IMR-90 (cell line): Measurements from ENCODE around the gene ZNF425. TPM values are rescaled to one million over a fixed set of nuclear protein-coding genes. Genes with fewer than 3 reads are reported as not detected.

Source experiments
- ATAC-seq: fragments of 200-7000 bp; cut with Tn5 transposase; 2 replicates; pipeline ENCODE4 v1.9.1; 2020; ENCODE audit warnings: low read depth, mild to moderate bottlenecking, moderate library complexity
- BruUV-seq: library from RNA; stranded (reverse); fragments of 400-500 nt; replicated peaks from 2 replicates; lab custom pipeline; 2021; lab: Mats Ljungman, UMichigan
- CTCF ChIA-PET: fragments of 300-600 bp; formaldehyde crosslinking; extraction: SDS; loops from one replicate; lab custom pipeline; 2021; ENCODE audit warnings: antibody characterized with exemption; lab: Yijun Ruan, JAX
- POLR2A ChIA-PET: fragments of 300-600 bp; sonication (Branson Sonifier 250); formaldehyde crosslinking; loops from one replicate; lab custom pipeline; 2022; ENCODE audit warnings: antibody characterized with exemption; ENCODE audit not compliant: unreplicated experiment; lab: Charles Lee
- DNase-seq: peaks from one replicate; pipeline ENCODE4 v3.0.0; 2013
- H2AFZ ChIP-seq: replicated peaks from 2 replicates; pipeline ENCODE3; 2013; ENCODE audit warnings: low read length, mild to moderate bottlenecking; ENCODE audit not compliant: poor library complexity
- H2AK5ac ChIP-seq: 2 replicates; pipeline ENCODE4 v1.6.1; 2013; ENCODE audit warnings: low read depth, low read length, inconsistent platforms
- H2AK9ac ChIP-seq: replicated peaks from 2 replicates; pipeline ENCODE3; 2013; ENCODE audit warnings: mild to moderate bottlenecking, low read depth, low read length, moderate library complexity; ENCODE audit not compliant: poor library complexity
- H2BK120ac ChIP-seq: 2 replicates; pipeline ENCODE4 v1.6.1; 2013; ENCODE audit warnings: low read depth, low read length, inconsistent platforms
- H2BK15ac ChIP-seq: 3 replicates; pipeline ENCODE4 v1.6.1; 2013; ENCODE audit warnings: low read depth, low read length, inconsistent platforms
- H2BK20ac ChIP-seq: 2 replicates; pipeline ENCODE4 v1.6.1; 2013; ENCODE audit warnings: low read depth, mild to moderate bottlenecking, inconsistent platforms, low read length, moderate library complexity
- H2BK5ac ChIP-seq: 2 replicates; pipeline ENCODE4 v1.6.1; 2013; ENCODE audit warnings: mild to moderate bottlenecking, low read depth, low read length, inconsistent platforms; ENCODE audit not compliant: poor library complexity, severe bottlenecking
- H3K14ac ChIP-seq: replicated peaks from 2 replicates; pipeline ENCODE4 v1.6.1; 2013; ENCODE audit warnings: low read depth, low read length, inconsistent platforms
- H3K18ac ChIP-seq: 2 replicates; pipeline ENCODE4 v1.6.1; 2013; ENCODE audit warnings: low read depth, low read length, control low read depth
- H3K23ac ChIP-seq: 2 replicates; pipeline ENCODE4 v1.6.1; 2013; ENCODE audit warnings: low read depth, low read length, inconsistent platforms
- H3K27ac ChIP-seq: 2 replicates; pipeline ENCODE4 v1.5.1; 2013; ENCODE audit warnings: mild to moderate bottlenecking, control low read depth, low read length; ENCODE audit not compliant: insufficient read depth
- H3K27me3 ChIP-seq: 2 replicates; pipeline ENCODE4 v1.6.1; 2013; ENCODE audit warnings: low read length; ENCODE audit not compliant: control insufficient read depth, insufficient read depth
- H3K36me3 ChIP-seq: 2 replicates; pipeline ENCODE4 v1.6.1; 2013; ENCODE audit warnings: low read length, mixed read lengths; ENCODE audit not compliant: control insufficient read depth, insufficient read depth
- H3K4ac ChIP-seq: 2 replicates; pipeline ENCODE4 v1.6.1; 2013; ENCODE audit warnings: low read depth, low read length, inconsistent platforms
- H3K4me1 ChIP-seq: 2 replicates; pipeline ENCODE4 v1.6.1; 2013; ENCODE audit warnings: low read length, mixed read lengths; ENCODE audit not compliant: control insufficient read depth, insufficient read depth
- H3K4me2 ChIP-seq: 2 replicates; pipeline ENCODE4 v1.6.1; 2013; ENCODE audit warnings: low read depth, mild to moderate bottlenecking, control low read depth, low read length, moderate library complexity
- H3K4me3 ChIP-seq: 2 replicates; pipeline ENCODE4 v1.5.1; 2013; ENCODE audit warnings: low read depth, mild to moderate bottlenecking, control low read depth, low read length, moderate library complexity; ENCODE audit not compliant: insufficient read depth
- H3K56ac ChIP-seq: 2 replicates; pipeline ENCODE4 v1.6.1; 2013; ENCODE audit warnings: low read length, inconsistent platforms; ENCODE audit not compliant: insufficient read depth; ENCODE audit errors: extremely low read depth
- H3K79me1 ChIP-seq, 2 experiments: 2 replicates each; pipeline ENCODE4 v1.6.1; 2013; ENCODE audit warnings: low read length in 2 of 2, inconsistent platforms in 1 of 2, low read depth in 1 of 2
- H3K9ac ChIP-seq: 2 replicates; pipeline ENCODE4 v1.6.1; 2013; ENCODE audit warnings: low read depth, low read length, control low read depth
- H3K9me1 ChIP-seq: 2 replicates; pipeline ENCODE4 v1.6.1; 2013; ENCODE audit warnings: low read length, inconsistent platforms; ENCODE audit not compliant: insufficient read depth
- H3K9me3 ChIP-seq: 2 replicates; pipeline ENCODE4 v1.6.1; 2013; ENCODE audit warnings: low read length; ENCODE audit not compliant: control insufficient read depth, insufficient read depth
- H4K20me1 ChIP-seq: 2 replicates; pipeline ENCODE4 v1.6.1; 2013; ENCODE audit warnings: low read length, inconsistent platforms; ENCODE audit not compliant: insufficient read depth
- H4K5ac ChIP-seq: 2 replicates; pipeline ENCODE4 v1.6.1; 2013; ENCODE audit warnings: mild to moderate bottlenecking, low read depth, low read length, control low read depth
- H4K8ac ChIP-seq, 2 experiments: 2 replicates each; pipeline ENCODE4 v1.6.1; 2013; ENCODE audit warnings: low read depth in 2 of 2, low read length in 2 of 2, control low read depth in 1 of 2, inconsistent platforms in 1 of 2
- H4K91ac ChIP-seq: 2 replicates; pipeline ENCODE4 v1.6.1; 2013; ENCODE audit warnings: low read depth, low read length, inconsistent platforms; ENCODE audit not compliant: insufficient read depth
- CEBPB ChIP-seq: IDR thresholded peaks from 2 replicates; pipeline ENCODE4 v1.6.1; 2012; ENCODE audit warnings: low read depth, low read length, improper control_type of control experiment
- CHD1 ChIP-seq: IDR thresholded peaks from 2 replicates; pipeline ENCODE4 v1.6.1; 2012; ENCODE audit warnings: low read depth, low read length, improper control_type of control experiment
- MAFK ChIP-seq: IDR thresholded peaks from 2 replicates; pipeline ENCODE4 v1.6.1; 2012; ENCODE audit warnings: low read depth, low read length, improper control_type of control experiment
- MXI1 ChIP-seq: IDR thresholded peaks from 2 replicates; pipeline ENCODE4 v1.6.1; 2012; ENCODE audit warnings: low read depth, mild to moderate bottlenecking, low read length, moderate library complexity, borderline replicate concordance
- NFE2L2 ChIP-seq: fragments of 150-350 bp; IDR thresholded peaks from 2 replicates; pipeline ENCODE4 v1.6.1; 2016; ENCODE audit warnings: low read depth, mild to moderate bottlenecking, low read length
- POLR2A ChIP-seq: IDR thresholded peaks from 2 replicates; pipeline ENCODE4 v1.6.1; 2012; ENCODE audit warnings: mild to moderate bottlenecking, low read depth, low read length
- RAD21 ChIP-seq: IDR thresholded peaks from 2 replicates; pipeline ENCODE4 v1.6.1; 2012; ENCODE audit warnings: low read length, improper control_type of control experiment
- RCOR1 ChIP-seq: IDR thresholded peaks from 2 replicates; pipeline ENCODE4 v1.6.1; 2012; ENCODE audit warnings: mild to moderate bottlenecking, low read length, improper control_type of control experiment; ENCODE audit not compliant: insufficient replicate concordance
- WGBS, 2 experiments: methylation state at CpG; one replicate each; pipeline versions ENCODE4 v1.1.5 to v1.1.7; 2013; ENCODE audit warnings: missing lambda C conversion rate in 2 of 2; ENCODE audit not compliant: insufficient read length in 1 of 2; ENCODE audit errors: extremely low coverage in 2 of 2; 5-methylcytosine and 5-hydroxymethylcytosine counted together
- dilution Hi-C: fragments of 300-500 bp; cut with HindIII; formaldehyde crosslinking; loops from one replicate; pipeline ENCODE4 v1.14.3; 2018; ENCODE audit warnings: low sequenced_read_pairs; ENCODE audit not compliant: unreplicated experiment
- in situ Hi-C: fragments of 300-500 bp; cut with MboI; formaldehyde crosslinking; loops from 3 replicates; pipeline ENCODE4 v1.14.3; 2019; ENCODE audit warnings: low sequenced_read_pairs, inconsistent platforms, mixed read lengths
- intact Hi-C: fragments of 100-400 bp; cut with micrococcal nuclease; formaldehyde crosslinking; loops from 2 replicates; pipeline ENCODE4 v1.10.0; 2022
- polyA plus RNA-seq, 3 experiments: library from polyadenylated mRNA; depleted of rRNA; stranded (reverse); fragments of >200 nt; gene quantifications; 2 replicates each; pipeline ENCODE4 v1.2.3, GENCODE V29; 2012; ENCODE audit warnings: low replicate concordance in 1 of 3
- total RNA-seq: library from RNA; depleted of rRNA; stranded (reverse); fragments of >200 nt; gene quantifications from 2 replicates; pipeline ENCODE4 v1.2.3, GENCODE V29; 2012
- TF ChIP-seq, protein P1 (sequence below): fragments of 150-350 bp; IDR thresholded peaks from 2 replicates; pipeline ENCODE4 v1.6.1; 2016; ENCODE audit warnings: low read depth, mild to moderate bottlenecking, low read length, moderate library complexity, borderline replicate concordance
- TF ChIP-seq, protein P2 (sequence below): conservative IDR thresholded peaks from 2 replicates; pipeline ENCODE4 v1.5.1; 2012; ENCODE audit warnings: mild to moderate bottlenecking, low read depth, low read length, improper control_type of control experiment

The ZNF425 gene
- total and polyA plus RNA-seq, 2 of the 4 experiments (the other 2 are of a cell fraction) = 1.2 to 2.3 TPM

DNA sequence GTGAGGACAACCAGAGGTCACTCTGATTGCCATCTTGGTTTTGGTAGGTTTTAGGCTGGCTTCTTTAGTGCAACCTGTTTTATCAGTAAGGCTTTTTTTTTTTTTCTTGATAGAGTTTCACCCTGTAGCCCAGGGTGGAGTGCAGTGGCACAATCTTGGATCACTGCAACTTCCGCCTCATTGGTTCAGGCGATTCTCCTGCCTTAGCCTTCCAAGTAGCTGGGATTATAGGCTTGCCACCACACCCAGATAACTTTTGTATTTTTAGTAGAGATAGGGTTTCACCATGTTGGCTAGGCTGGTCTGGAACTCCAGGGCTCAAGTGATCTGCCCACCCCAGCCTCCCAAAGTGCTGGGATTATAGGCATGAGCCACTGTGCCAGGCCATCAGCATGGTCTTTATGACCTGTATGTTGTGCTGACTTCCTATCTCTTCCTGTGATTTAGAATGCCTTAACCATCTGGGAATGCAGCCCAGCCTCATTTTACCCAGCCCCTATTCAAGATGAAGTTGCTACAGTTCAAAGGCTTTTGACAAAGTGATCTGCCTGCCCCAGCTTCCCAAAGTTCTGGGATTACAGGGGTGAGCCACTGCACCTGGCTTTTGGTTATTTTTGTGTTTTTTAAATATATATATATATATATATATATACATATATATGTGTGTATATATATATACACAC, 7.0 kb upstream of the ZNF425 start:
- Histone ChIP-seq H3K79me1 (peaks cover 9 to 15% of the 10 kb centered on the region in 2 experiments), H2AK9ac (no peak overlapping the region), H2AFZ (no peak overlapping the region), H3K27me3 (no peaks in the 10 kb centered on the region), H3K18ac (no peak overlapping the region), H2BK15ac (no peak overlapping the region), H3K9me1 (no peaks in the 10 kb centered on the region; the same call in 1 of the 2 replicates), H3K4me3 (no peak overlapping the region), H2BK20ac (no peak overlapping the region), H3K4me2 (no peak overlapping the region), H3K4ac (no peak overlapping the region), H3K9me3 (peaks cover 4% of the 10 kb centered on the region), H4K8ac (no peak overlapping the region), H3K4me1 (peaks cover under 1% of the 10 kb centered on the region), H3K14ac (no peak overlapping the region), H3K56ac (no peak overlapping the region), H2BK120ac (no peak overlapping the region), H2BK5ac (no peak overlapping the region), H3K9ac (no peak overlapping the region), H2AK5ac (no peak overlapping the region), H4K20me1 (no peaks in the 10 kb centered on the region), H3K23ac (no peak overlapping the region), H3K36me3 (peaks cover 10% of the 10 kb centered on the region), H4K91ac (no peak overlapping the region), H4K5ac (no peak overlapping the region), H3K27ac (no peak overlapping the region)
- intact Hi-C loops (no loop called here), in situ Hi-C loops (no loop called here), dilution Hi-C loops (no loop called here)
- no TSS peak for BruUV-seq
- ATAC-seq (no peak), DNase-seq (no peak)
- ChIA-PET CTCF (interaction anchor here (0.8 kb wide), 1 partner anchor 370 kb away, joined by 5 read pairs; no protein-coding TSS in a partner anchor), POLR2A (interaction anchor here (0.7 kb wide), 1 partner anchor 19 kb away, joined by 3 read pairs; no protein-coding TSS in a partner anchor)
- no CpG with 5 or more reads among the region's 2 CpGs for WGBS, 2 experiments
- TF ChIP-seq POLR2A = no peak
- no peak for TF ChIP-seq RCOR1
- TF ChIP-seq, protein P1, sequence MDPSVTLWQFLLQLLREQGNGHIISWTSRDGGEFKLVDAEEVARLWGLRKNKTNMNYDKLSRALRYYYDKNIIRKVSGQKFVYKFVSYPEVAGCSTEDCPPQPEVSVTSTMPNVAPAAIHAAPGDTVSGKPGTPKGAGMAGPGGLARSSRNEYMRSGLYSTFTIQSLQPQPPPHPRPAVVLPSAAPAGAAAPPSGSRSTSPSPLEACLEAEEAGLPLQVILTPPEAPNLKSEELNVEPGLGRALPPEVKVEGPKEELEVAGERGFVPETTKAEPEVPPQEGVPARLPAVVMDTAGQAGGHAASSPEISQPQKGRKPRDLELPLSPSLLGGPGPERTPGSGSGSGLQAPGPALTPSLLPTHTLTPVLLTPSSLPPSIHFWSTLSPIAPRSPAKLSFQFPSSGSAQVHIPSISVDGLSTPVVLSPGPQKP = no peak
- no peak for TF ChIP-seq NFE2L2
- TF ChIP-seq MXI1 = no peak
- no peak for TF ChIP-seq CHD1
- no peak for TF ChIP-seq RAD21
- TF ChIP-seq CEBPB = no peak
- TF ChIP-seq MAFK = no peak
- TF ChIP-seq, protein P2, sequence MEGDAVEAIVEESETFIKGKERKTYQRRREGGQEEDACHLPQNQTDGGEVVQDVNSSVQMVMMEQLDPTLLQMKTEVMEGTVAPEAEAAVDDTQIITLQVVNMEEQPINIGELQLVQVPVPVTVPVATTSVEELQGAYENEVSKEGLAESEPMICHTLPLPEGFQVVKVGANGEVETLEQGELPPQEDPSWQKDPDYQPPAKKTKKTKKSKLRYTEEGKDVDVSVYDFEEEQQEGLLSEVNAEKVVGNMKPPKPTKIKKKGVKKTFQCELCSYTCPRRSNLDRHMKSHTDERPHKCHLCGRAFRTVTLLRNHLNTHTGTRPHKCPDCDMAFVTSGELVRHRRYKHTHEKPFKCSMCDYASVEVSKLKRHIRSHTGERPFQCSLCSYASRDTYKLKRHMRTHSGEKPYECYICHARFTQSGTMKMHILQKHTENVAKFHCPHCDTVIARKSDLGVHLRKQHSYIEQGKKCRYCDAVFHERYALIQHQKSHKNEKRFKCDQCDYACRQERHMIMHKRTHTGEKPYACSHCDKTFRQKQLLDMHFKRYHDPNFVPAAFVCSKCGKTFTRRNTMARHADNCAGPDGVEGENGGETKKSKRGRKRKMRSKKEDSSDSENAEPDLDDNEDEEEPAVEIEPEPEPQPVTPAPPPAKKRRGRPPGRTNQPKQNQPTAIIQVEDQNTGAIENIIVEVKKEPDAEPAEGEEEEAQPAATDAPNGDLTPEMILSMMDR = no peak
